Measurements from ENCODE around the gene STPG2. TPM values are rescaled to one million over a fixed set of nuclear protein-coding genes. Genes with fewer than 3 reads are reported as not detected.

Gene STPG2
- total RNA-seq (under 1 TPM; 0.33 to 0.65 TPM), polyA plus RNA-seq (under 1 TPM in 1 of 2 donors, not detected in 1; 0.10 TPM)
- long read RNA-seq, donor 1, result 0 reads
- long read RNA-seq, donor 2, partial matches to known transcripts, result 0 of 1 reads
- long read RNA-seq, donor 2, other reads (novel, unspliced or antisense), result 1 of 1 reads

DNA sequence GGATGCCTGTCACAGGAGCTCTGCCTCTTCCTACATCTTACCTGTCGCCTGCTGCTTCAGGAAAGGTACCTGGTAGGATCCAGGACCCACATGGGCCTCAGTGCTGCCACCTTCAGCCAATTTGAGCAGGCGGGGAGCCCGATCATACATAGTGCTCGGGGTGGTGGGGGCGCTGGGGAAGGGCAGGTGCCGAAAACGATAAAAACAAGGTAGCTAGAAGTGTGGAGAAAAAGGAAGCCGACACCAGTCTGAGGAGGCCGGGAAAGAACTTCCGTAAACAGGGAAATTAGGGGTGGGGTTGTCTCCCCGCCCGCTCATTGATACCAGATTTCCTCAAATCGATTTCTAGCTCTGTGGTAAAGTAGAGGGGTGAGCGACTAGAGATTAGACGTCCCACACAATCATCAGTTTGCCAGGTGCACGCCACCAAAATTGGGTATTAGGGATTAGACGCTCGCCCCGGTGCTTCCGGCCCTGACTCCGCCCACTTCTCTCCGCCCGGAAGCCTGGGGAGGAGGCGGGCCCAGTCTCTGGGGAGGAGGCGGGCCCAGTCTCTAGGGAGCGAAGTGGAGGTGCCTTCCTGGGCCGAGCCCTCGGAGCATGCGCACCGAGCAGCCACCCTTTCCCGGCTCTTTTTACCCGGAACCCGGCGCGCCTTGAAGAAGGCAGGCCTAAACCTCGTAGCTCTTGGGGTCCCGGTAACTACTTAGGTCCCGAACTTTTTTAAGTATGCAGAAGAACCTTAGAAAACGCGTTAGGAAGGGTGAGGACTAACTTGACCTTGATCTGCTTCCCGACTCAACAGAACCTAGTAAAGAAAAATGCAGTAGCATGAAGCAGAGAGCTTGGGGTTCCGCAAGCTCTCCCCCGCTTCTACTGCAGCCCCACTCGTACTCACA lies at the start of gene STPG2:
TSS of gene STPG2 (minus strand) at position 476 of the 899 bp plus-strand sequence.
- DNase-seq (peak; percentile 95 to 97), ATAC-seq (ENCODE audit: low FRiP score) (peak; percentile 97)
- no peaks in the 10 kb centered on the region for H3K9me3 ChIP-seq (ENCODE audit: control insufficient read depth, low read length)
- no peak within 1 kb of the TSS for H3K27ac ChIP-seq (ENCODE audit: low read depth in 1 of 2, low read length in 2 of 2)
- WGBS, 2 donors, result 5 to 7% methylated on average over 44 of the region's 44 CpGs
- H3K36me3 ChIP-seq (ENCODE audit: control insufficient read depth in 1 of 2, insufficient read depth in 2 of 2, low read length in 1 of 2), result no peaks in the 10 kb centered on the region
- no peaks in the 10 kb centered on the region for H3K27me3 ChIP-seq (ENCODE audit: control insufficient read depth in 1 of 2, insufficient read depth in 2 of 2, low read length in 1 of 2)
- no peaks in the 10 kb centered on the region for H3K4me1 ChIP-seq (ENCODE audit: control insufficient read depth in 1 of 2, insufficient read depth in 2 of 2, low read length in 2 of 2)
- intact Hi-C loops (cut with DNase I), result loop anchor here (5.0 to 10.0 kb wide), 2 partner anchors 119 to 122 kb away; partner anchors contain the start of gene RAP1GDS1 (in 2 of the 2)
- H3K4me3 ChIP-seq (ENCODE audit: low read length in 2 of 2), result peak within 1 kb of the TSS; percentile 44 to 87

DNA sequence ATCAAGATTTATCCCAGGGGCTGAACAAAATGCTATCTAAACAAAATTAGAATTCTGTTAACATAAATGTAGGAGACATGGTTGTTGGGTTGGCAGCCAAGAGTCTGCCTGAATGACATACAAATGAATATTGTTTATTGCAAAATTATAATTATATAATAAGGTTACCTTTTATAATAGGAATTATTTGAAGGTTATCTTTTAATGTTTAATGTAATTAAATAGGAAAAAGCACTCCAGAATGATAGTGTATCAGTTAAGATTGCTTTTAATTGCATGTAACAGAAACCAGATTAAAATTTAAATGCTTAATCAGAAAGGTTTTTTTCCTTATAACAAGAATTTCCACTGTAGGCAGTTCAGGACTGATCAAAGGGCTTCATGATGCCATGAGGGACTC lies 42.0 kb upstream of the STPG2 start:
- Histone ChIP-seq H3K9me3 (ENCODE audit: control insufficient read depth, low read length) (no peaks in the 10 kb centered on the region), H3K27ac (ENCODE audit: low read depth in 1 of 2, low read length in 2 of 2) (no peak overlapping the region), H3K4me1 (ENCODE audit: control insufficient read depth in 1 of 2, insufficient read depth in 2 of 2, low read length in 2 of 2) (no peaks in the 10 kb centered on the region), H3K36me3 (ENCODE audit: control insufficient read depth in 1 of 2, insufficient read depth in 2 of 2, low read length in 1 of 2) (no peaks in the 10 kb centered on the region), H3K4me3 (ENCODE audit: low read length in 2 of 2) (no peak overlapping the region), H3K27me3 (ENCODE audit: control insufficient read depth in 1 of 2, insufficient read depth in 2 of 2, low read length in 1 of 2) (no peaks in the 10 kb centered on the region)
- intact Hi-C loops (cut with DNase I), result no loop called here
- ATAC-seq (ENCODE audit: low FRiP score), result no peak
- DNase-seq, result no peak

DNA sequence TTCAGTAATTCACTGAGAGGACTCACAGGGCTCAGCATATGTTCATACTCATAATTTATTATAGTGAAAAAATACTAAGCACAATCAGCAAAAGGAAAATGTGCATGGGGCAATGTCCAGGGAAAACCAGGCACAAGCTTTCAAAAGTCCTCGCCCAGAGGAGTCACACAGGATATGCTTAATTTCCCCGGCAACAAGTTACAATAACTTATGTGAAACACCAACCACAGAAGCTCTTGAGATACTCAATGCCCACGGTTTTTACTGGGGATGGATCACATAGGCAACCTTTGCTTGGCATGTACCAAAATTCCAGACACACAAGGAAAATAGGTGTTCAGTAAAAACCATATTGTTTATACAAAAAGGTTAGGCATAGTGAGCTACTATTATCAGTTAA lies 38.5 kb upstream of the STPG2 start:
- WGBS, 2 donors, result 42 to 45% methylated on average over 3 of the region's 3 CpGs

DNA sequence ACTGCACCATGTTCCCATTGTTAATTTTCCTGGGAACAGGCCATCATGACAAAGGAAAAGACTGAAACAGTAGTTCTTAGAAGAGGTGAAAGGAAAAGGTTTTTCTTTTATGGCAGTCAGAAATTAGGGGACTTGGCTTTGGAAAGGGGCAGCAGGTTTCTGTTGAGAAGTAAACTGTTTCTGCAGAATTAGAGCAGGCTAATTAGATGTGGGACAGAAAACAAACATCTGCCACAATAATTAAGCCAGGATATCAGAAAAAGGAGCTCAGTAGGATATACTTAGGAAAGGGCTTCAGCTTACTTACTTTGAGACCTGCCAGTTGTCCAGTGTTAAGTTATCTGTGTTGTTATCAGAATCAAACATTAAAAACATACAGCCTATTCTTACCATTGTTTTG lies 36.7 kb upstream of the STPG2 start:
- Histone ChIP-seq H3K36me3 (ENCODE audit: control insufficient read depth in 1 of 2, insufficient read depth in 2 of 2, low read length in 1 of 2) (no peaks in the 10 kb centered on the region), H3K9me3 (ENCODE audit: control insufficient read depth, low read length) (no peaks in the 10 kb centered on the region), H3K27ac (ENCODE audit: low read depth in 1 of 2, low read length in 2 of 2) (no peak overlapping the region), H3K27me3 (ENCODE audit: control insufficient read depth in 1 of 2, insufficient read depth in 2 of 2, low read length in 1 of 2) (no peaks in the 10 kb centered on the region), H3K4me3 (ENCODE audit: low read length in 2 of 2) (no peak overlapping the region), H3K4me1 (ENCODE audit: control insufficient read depth in 1 of 2, insufficient read depth in 2 of 2, low read length in 2 of 2) (no peaks in the 10 kb centered on the region)
- no peak for DNase-seq
- no peak for ATAC-seq (ENCODE audit: low FRiP score)
- intact Hi-C loops (cut with DNase I), result no loop called here

More for the DNA sequence above, 38.5 kb upstream of the STPG2 start:
- no peaks in the 10 kb centered on the region for H3K9me3 ChIP-seq (ENCODE audit: control insufficient read depth, low read length)
- H3K27me3 ChIP-seq (ENCODE audit: control insufficient read depth in 1 of 2, insufficient read depth in 2 of 2, low read length in 1 of 2), result no peaks in the 10 kb centered on the region
- no peaks in the 10 kb centered on the region for H3K4me1 ChIP-seq (ENCODE audit: control insufficient read depth in 1 of 2, insufficient read depth in 2 of 2, low read length in 2 of 2)
- intact Hi-C loops (cut with DNase I), result no loop called here
- DNase-seq, result no peak
- ATAC-seq (ENCODE audit: low FRiP score), result no peak
- H3K36me3 ChIP-seq (ENCODE audit: control insufficient read depth in 1 of 2, insufficient read depth in 2 of 2, low read length in 1 of 2), result no peaks in the 10 kb centered on the region
- H3K4me3 ChIP-seq (ENCODE audit: low read length in 2 of 2), result no peak overlapping the region
- no peak overlapping the region for H3K27ac ChIP-seq (ENCODE audit: low read depth in 1 of 2, low read length in 2 of 2)

DNA sequence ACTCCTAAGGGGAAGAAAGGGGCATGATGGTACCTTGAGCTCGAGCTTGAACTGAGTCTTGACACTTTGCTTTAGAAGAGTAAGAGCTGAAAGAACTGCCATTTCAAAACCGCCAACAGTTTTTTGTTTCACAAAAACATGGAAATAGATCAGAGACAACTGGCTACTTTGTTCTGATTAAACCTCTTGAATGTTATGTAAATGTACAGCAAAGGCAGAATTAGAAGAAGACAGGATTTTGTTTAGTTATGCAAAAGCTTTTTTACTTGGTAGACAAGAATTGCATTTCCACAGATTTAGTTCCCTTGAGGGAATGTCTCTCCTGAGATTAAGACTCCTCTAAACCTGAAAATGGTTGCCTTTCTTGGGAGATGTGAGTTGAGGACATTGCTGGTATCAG lies 33.3 kb upstream of the STPG2 start:
- H3K27ac ChIP-seq (ENCODE audit: low read depth in 1 of 2, low read length in 2 of 2), result no peak overlapping the region
- DNase-seq (no peak), ATAC-seq (ENCODE audit: low FRiP score) (no peak)
- no peaks in the 10 kb centered on the region for H3K36me3 ChIP-seq (ENCODE audit: control insufficient read depth in 1 of 2, insufficient read depth in 2 of 2, low read length in 1 of 2)
- 66% methylated on average over 2 of the region's 2 CpGs for WGBS, 2 donors
- H3K27me3 ChIP-seq (ENCODE audit: control insufficient read depth in 1 of 2, insufficient read depth in 2 of 2, low read length in 1 of 2), result no peaks in the 10 kb centered on the region
- no peaks in the 10 kb centered on the region for H3K9me3 ChIP-seq (ENCODE audit: control insufficient read depth, low read length)
- intact Hi-C loops (cut with DNase I), result no loop called here
- H3K4me1 ChIP-seq (ENCODE audit: control insufficient read depth in 1 of 2, insufficient read depth in 2 of 2, low read length in 2 of 2), result no peaks in the 10 kb centered on the region
- H3K4me3 ChIP-seq (ENCODE audit: low read length in 2 of 2), result no peak overlapping the region

DNA sequence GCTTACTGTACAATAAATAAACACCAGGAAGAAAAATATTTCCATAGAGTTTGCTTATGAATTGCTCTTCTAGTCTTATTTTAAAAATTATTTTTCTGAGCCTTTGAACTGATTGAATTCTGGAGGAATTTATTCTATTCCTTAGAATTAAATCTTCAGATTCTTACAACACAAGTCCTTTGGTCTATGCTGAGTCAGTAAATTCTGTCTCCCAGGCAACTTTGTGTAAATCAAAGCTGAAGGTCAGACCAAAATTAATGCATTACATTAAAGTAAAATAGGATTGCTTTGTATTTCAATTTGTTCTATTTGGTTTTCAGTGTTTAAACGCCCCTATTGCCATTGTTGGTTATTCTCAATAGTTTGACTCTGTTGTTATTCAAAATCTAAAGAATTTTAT lies 26.8 kb upstream of the STPG2 start:
- no peak overlapping the region for H3K4me3 ChIP-seq (ENCODE audit: low read length in 2 of 2)
- H3K27me3 ChIP-seq (ENCODE audit: control insufficient read depth in 1 of 2, insufficient read depth in 2 of 2, low read length in 1 of 2), result no peaks in the 10 kb centered on the region
- ATAC-seq (ENCODE audit: low FRiP score) (no peak), DNase-seq (no peak)
- no peaks in the 10 kb centered on the region for H3K9me3 ChIP-seq (ENCODE audit: control insufficient read depth, low read length)
- H3K4me1 ChIP-seq (ENCODE audit: control insufficient read depth in 1 of 2, insufficient read depth in 2 of 2, low read length in 2 of 2), result no peaks in the 10 kb centered on the region
- 48 to 56% methylated on average over 1 of the region's 1 CpG for WGBS, 2 donors
- no peaks in the 10 kb centered on the region for H3K36me3 ChIP-seq (ENCODE audit: control insufficient read depth in 1 of 2, insufficient read depth in 2 of 2, low read length in 1 of 2)
- intact Hi-C loops (cut with DNase I), result no loop called here
- no peak overlapping the region for H3K27ac ChIP-seq (ENCODE audit: low read depth in 1 of 2, low read length in 2 of 2)

DNA sequence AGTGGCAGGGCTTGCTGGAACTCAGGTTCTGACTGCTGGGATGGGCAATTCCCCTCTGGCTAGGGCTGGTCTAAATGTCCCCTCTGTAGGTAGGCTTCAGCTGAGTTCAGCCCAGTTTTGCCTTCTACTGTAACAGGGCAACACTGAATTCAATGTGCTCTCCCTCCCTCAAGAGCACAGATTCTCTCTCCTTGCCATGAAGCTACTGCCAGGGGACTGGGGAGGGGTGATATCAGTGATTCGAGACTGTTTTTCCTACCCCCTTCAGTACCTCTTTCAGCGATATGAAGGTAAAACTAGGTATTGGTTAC lies 23.4 kb upstream of the STPG2 start:
- intact Hi-C loops (cut with DNase I), result no loop called here
- Histone ChIP-seq H3K9me3 (ENCODE audit: control insufficient read depth, low read length) (no peaks in the 10 kb centered on the region), H3K4me3 (ENCODE audit: low read length in 2 of 2) (no peak overlapping the region), H3K27ac (ENCODE audit: low read depth in 1 of 2, low read length in 2 of 2) (no peak overlapping the region), H3K36me3 (ENCODE audit: control insufficient read depth in 1 of 2, insufficient read depth in 2 of 2, low read length in 1 of 2) (no peaks in the 10 kb centered on the region), H3K27me3 (ENCODE audit: control insufficient read depth in 1 of 2, insufficient read depth in 2 of 2, low read length in 1 of 2) (peaks cover 0 to 2% of the 10 kb centered on the region in 2 donors), H3K4me1 (ENCODE audit: control insufficient read depth in 1 of 2, insufficient read depth in 2 of 2, low read length in 2 of 2) (no peaks in the 10 kb centered on the region)
- DNase-seq (no peak), ATAC-seq (ENCODE audit: low FRiP score) (no peak)
- WGBS, 2 donors, result 90 to 93% methylated on average over 2 of the region's 2 CpGs

GRCh38 chr4:98166025-98166730 lies 22.9 kb upstream of the STPG2 start:
- Histone ChIP-seq H3K27me3 (ENCODE audit: control insufficient read depth in 1 of 2, insufficient read depth in 2 of 2, low read length in 1 of 2) (peaks cover 0 to 2% of the 10 kb centered on the region in 2 donors), H3K9me3 (ENCODE audit: control insufficient read depth, low read length) (no peaks in the 10 kb centered on the region), H3K4me1 (ENCODE audit: control insufficient read depth in 1 of 2, insufficient read depth in 2 of 2, low read length in 2 of 2) (no peaks in the 10 kb centered on the region), H3K36me3 (ENCODE audit: control insufficient read depth in 1 of 2, insufficient read depth in 2 of 2, low read length in 1 of 2) (no peaks in the 10 kb centered on the region), H3K27ac (ENCODE audit: low read depth in 1 of 2, low read length in 2 of 2) (no peak overlapping the region), H3K4me3 (ENCODE audit: low read length in 2 of 2) (no peak overlapping the region)
- WGBS, 2 donors, result 67 to 69% methylated on average over 7 of the region's 7 CpGs
- ATAC-seq (ENCODE audit: low FRiP score) (no peak), DNase-seq (peak in 1 of 2 donors; percentile 32)
- intact Hi-C loops (cut with DNase I), result no loop called here
